Tibial nerve (tissue), 4 donors: ENCODE measurements around the gene ADGRB3. TPM values are rescaled to one million over a fixed set of nuclear protein-coding genes. Genes with fewer than 3 reads are reported as not detected.
"Not testable (repeated sequence)": the region's sequence is repeated elsewhere in the genome, so short reads cannot be mapped to it uniquely, and the experiment has no call there.

Source experiments
- DNase-seq, 2 donors: peaks; one replicate each; pipeline ENCODE4 v3.0.0-alpha.2; 2019; ENCODE audit warnings: low spot score in 2 of 2
- H3K27ac ChIP-seq, 4 donors: fragments of 200-600 bp; sonication (generic) in 3 of 4; one replicate each; pipeline ENCODE4 v1.5.1; 2017 to 2019; ENCODE audit warnings: mild to moderate bottlenecking in 1 of 4
- H3K27me3 ChIP-seq, 2 donors: fragments of 200-600 bp; sonication (generic) in 1 of 2; one replicate each; pipeline versions ENCODE4 v1.5.1 to v1.6.0; 2017 to 2019
- H3K36me3 ChIP-seq, 3 donors: fragments of 200-600 bp; sonication (generic); one replicate each; pipeline ENCODE4 v1.5.1; 2018 to 2019
- H3K4me1 ChIP-seq, 4 donors: fragments of 200-600 bp; sonication (generic) in 3 of 4; one replicate each; pipeline ENCODE4 v1.5.1; 2017 to 2019
- H3K4me3 ChIP-seq, 4 donors: fragments of 200-600 bp; sonication (generic) in 3 of 4; one replicate each; pipeline ENCODE4 v1.5.1; 2017 to 2019; ENCODE audit warnings: mild to moderate bottlenecking in 1 of 4, moderate library complexity in 1 of 4
- H3K9me3 ChIP-seq, 4 donors: fragments of 200-600 bp; sonication (generic) in 3 of 4; one replicate each; pipeline ENCODE4 v1.5.1; 2017 to 2019
- CTCF ChIP-seq, 5 experiments: fragments of 200-600 bp in 3 of 5; fragments of 450-650 bp in 2 of 5; sonication (generic) in 3 of 5; IDR thresholded peaks; one replicate each; pipeline ENCODE4 v1.5.1; 2016 to 2019; ENCODE audit warnings: antibody characterized with exemption in 5 of 5, mild to moderate bottlenecking in 3 of 5, moderate library complexity in 2 of 5
- EP300 ChIP-seq, 2 donors: sonication (generic); formaldehyde crosslinking; IDR thresholded peaks; one replicate each; pipeline ENCODE4 v1.6.1; 2017; ENCODE audit warnings: antibody characterized with exemption in 2 of 2, mild to moderate bottlenecking in 1 of 2
- POLR2A ChIP-seq, 2 donors: fragments of 450-650 bp; IDR thresholded peaks; one replicate each; pipeline ENCODE4 v1.6.1; 2017; ENCODE audit warnings: antibody characterized with exemption in 2 of 2, mild to moderate bottlenecking in 2 of 2, moderate library complexity in 2 of 2
- WGBS, 2 donors: methylation state at CpG; one replicate each; pipeline ENCODE4 v1.1.5; 2018; 5-methylcytosine and 5-hydroxymethylcytosine counted together
- total RNA-seq, 4 donors: library from RNA; depleted of rRNA; stranded (reverse); fragments of >200 nt; gene quantifications; one replicate each; pipeline ENCODE4 v1.1.0, GENCODE V29; 2016

Gene ADGRB3
- total RNA-seq, 4 donors from 2014 or later = 9.0 to 17.9 (median 11.4) TPM

GRCh38 chr6:68777956-68778355 lies 142.9 kb downstream of the ADGRB3 start:
- Histone ChIP-seq H3K27me3 (no peaks in the 10 kb centered on the region), H3K36me3 (no peaks in the 10 kb centered on the region), H3K4me3 (no peak overlapping the region), H3K27ac (peak overlapping the region in 2 of 4 donors; percentile 35 to 38), H3K4me1 (peaks cover 0 to 16% (median 0%) of the 10 kb centered on the region in 4 donors), H3K9me3 (peaks cover 0 to 2% (median 0%) of the 10 kb centered on the region in 4 donors)
- TF ChIP-seq CTCF (IDR thresholded peaks at IDR 0.05) (no peak), EP300 (IDR thresholded peaks at IDR 0.05) (no peak), POLR2A (IDR thresholded peaks at IDR 0.05) (no peak)
- peak in 1 of 2 donors; percentile 7 for DNase-seq

- DNase-seq = no peak
- H3K4me3 ChIP-seq = no peak overlapping the region
- H3K9me3 ChIP-seq = peaks cover 0 to 2% (median 0%) of the 10 kb centered on the region in 4 donors
- H3K4me1 ChIP-seq = peaks cover 0 to 16% (median 0%) of the 10 kb centered on the region in 4 donors
- H3K27me3 ChIP-seq = no peaks in the 10 kb centered on the region
- H3K36me3 ChIP-seq = no peaks in the 10 kb centered on the region
- peak overlapping the region in 2 of 4 donors; percentile 33 to 38 for H3K27ac ChIP-seq
- WGBS, 2 donors = 24 to 30% methylated on average over 5 of the region's 5 CpGs
- no peak for TF ChIP-seq EP300 (IDR thresholded peaks at IDR 0.05)
- TF ChIP-seq CTCF (IDR thresholded peaks at IDR 0.05) = peak; percentile 59 to 80 (median 63)
Observed at GRCh38 chr6:68778356-68779020, 143.4 kb downstream of the ADGRB3 start.

GRCh38 chr6:68779366-68779765 lies 144.3 kb downstream of the ADGRB3 start:
- peaks cover 0 to 16% (median 0%) of the 10 kb centered on the region in 4 donors for H3K4me1 ChIP-seq
- DNase-seq = no peak
- H3K4me3 ChIP-seq = no peak overlapping the region
- no peaks in the 10 kb centered on the region for H3K36me3 ChIP-seq
- TF ChIP-seq POLR2A (IDR thresholded peaks at IDR 0.05) = no peak
- TF ChIP-seq EP300 (IDR thresholded peaks at IDR 0.05) = no peak
- no peak for TF ChIP-seq CTCF (IDR thresholded peaks at IDR 0.05)
- H3K27me3 ChIP-seq = no peaks in the 10 kb centered on the region
- 22 to 24% methylated on average over 2 of the region's 2 CpGs for WGBS, 2 donors
- H3K27ac ChIP-seq = peak overlapping the region in 2 of 4 donors; percentile 33 to 38
- H3K9me3 ChIP-seq = peaks cover 0 to 2% (median 0%) of the 10 kb centered on the region in 4 donors

- H3K27ac ChIP-seq = not testable (repeated sequence)
- 71 to 85% methylated on average over 6 of the region's 6 CpGs for WGBS, 2 donors
Observed at GRCh38 chr6:68790128-68790527, 155.0 kb downstream of the ADGRB3 start.

GRCh38 chr6:68814976-68815375 lies 179.9 kb downstream of the ADGRB3 start:
- H3K4me1 ChIP-seq, H3K9me3 ChIP-seq, H3K36me3 ChIP-seq, H3K4me3 ChIP-seq, H3K27ac ChIP-seq, H3K27me3 ChIP-seq, DNase-seq: not testable (repeated sequence)
- 49 to 57% methylated on average over 5 of the region's 5 CpGs for WGBS, 2 donors

More at GRCh38 chr6:68790128-68790527, 155.0 kb downstream of the ADGRB3 start:
- H3K9me3 ChIP-seq, H3K36me3 ChIP-seq, H3K4me3 ChIP-seq, DNase-seq, H3K27me3 ChIP-seq, H3K4me1 ChIP-seq: not testable (repeated sequence)

GRCh38 chr6:68826501-68826900 lies 191.4 kb downstream of the ADGRB3 start:
- H3K4me3 ChIP-seq = no peak overlapping the region
- H3K9me3 ChIP-seq = no peaks in the 10 kb centered on the region
- no peak for TF ChIP-seq EP300 (IDR thresholded peaks at IDR 0.05)
- no peak for TF ChIP-seq CTCF (IDR thresholded peaks at IDR 0.05)
- TF ChIP-seq POLR2A (IDR thresholded peaks at IDR 0.05) = no peak
- no peak overlapping the region for H3K27ac ChIP-seq
- H3K36me3 ChIP-seq = no peaks in the 10 kb centered on the region
- DNase-seq = no peak
- H3K4me1 ChIP-seq = no peaks in the 10 kb centered on the region
- H3K27me3 ChIP-seq = no peaks in the 10 kb centered on the region
